Upper lobe of right lung (tissue), 1 donor: Measurements from ENCODE around the gene COQ10B. TPM values are rescaled to one million over a fixed set of nuclear protein-coding genes. Genes with fewer than 3 reads are reported as not detected.

Source experiments
- ATAC-seq: fragments of 200-7000 bp; cut with Tn5 transposase; one replicate; pipeline ENCODE4 v1.9.1; 2020; ENCODE audit warnings: mild to moderate bottlenecking, moderate library complexity
- DNase-seq: peaks from one replicate; pipeline ENCODE4 v3.0.0-alpha.2; 2020
- H3K27ac ChIP-seq: fragments of 200-600 bp; one replicate; pipeline ENCODE4 v1.8.0; 2022
- H3K27me3 ChIP-seq: fragments of 200-600 bp; one replicate; pipeline ENCODE4 v1.8.0; 2022; ENCODE audit warnings: mild to moderate bottlenecking
- H3K36me3 ChIP-seq: fragments of 200-600 bp; one replicate; pipeline ENCODE4 v1.8.0; 2022
- H3K4me1 ChIP-seq: fragments of 200-600 bp; one replicate; pipeline ENCODE4 v1.8.0; 2022
- H3K4me3 ChIP-seq: fragments of 200-600 bp; one replicate; pipeline ENCODE4 v1.8.0; 2022; ENCODE audit warnings: mild to moderate bottlenecking
- H3K9me3 ChIP-seq: fragments of 200-600 bp; one replicate; pipeline ENCODE4 v1.8.0; 2022
- CTCF ChIP-seq: fragments of 200-600 bp; IDR thresholded peaks from one replicate; pipeline ENCODE4 v1.8.0; 2022; ENCODE audit warnings: antibody characterized with exemption
- intact Hi-C: fragments of 100-400 bp; cut with DNase I; formaldehyde crosslinking; loops from one replicate; pipeline ENCODE4 v1.11.0; 2022
- total RNA-seq: library from RNA; stranded (reverse); fragmentation: NEBNext Ultra II Directional; extraction: Animal tissue kit (Norgen Biotek cat#: 25700); gene quantifications from one replicate; pipeline ENCODE4 v1.2.1, GENCODE V29; 2021
- donor health status: DM: no; HTN: yes; CAD: no; lungs with severe emphysema.

The COQ10B gene
- total RNA-seq, 1 donor from 2014 or later: 26.5 TPM

GRCh38 chr2:197498937-197499593 is 45.7 kb downstream of the COQ10B start:
- peak overlapping the region; percentile 93 for H3K4me3 ChIP-seq
- peak overlapping the region; percentile 85 for H3K27ac ChIP-seq
- TF ChIP-seq CTCF: no peak
- no peaks in the 10 kb centered on the region for H3K9me3 ChIP-seq
- H3K36me3 ChIP-seq: peaks cover 53% of the 10 kb centered on the region
- peak; percentile 85 for DNase-seq
- peaks cover 32% of the 10 kb centered on the region for H3K4me1 ChIP-seq
- H3K27me3 ChIP-seq: no peaks in the 10 kb centered on the region
- intact Hi-C loops: no loop called here
- ATAC-seq: peak; percentile 23

DNA sequence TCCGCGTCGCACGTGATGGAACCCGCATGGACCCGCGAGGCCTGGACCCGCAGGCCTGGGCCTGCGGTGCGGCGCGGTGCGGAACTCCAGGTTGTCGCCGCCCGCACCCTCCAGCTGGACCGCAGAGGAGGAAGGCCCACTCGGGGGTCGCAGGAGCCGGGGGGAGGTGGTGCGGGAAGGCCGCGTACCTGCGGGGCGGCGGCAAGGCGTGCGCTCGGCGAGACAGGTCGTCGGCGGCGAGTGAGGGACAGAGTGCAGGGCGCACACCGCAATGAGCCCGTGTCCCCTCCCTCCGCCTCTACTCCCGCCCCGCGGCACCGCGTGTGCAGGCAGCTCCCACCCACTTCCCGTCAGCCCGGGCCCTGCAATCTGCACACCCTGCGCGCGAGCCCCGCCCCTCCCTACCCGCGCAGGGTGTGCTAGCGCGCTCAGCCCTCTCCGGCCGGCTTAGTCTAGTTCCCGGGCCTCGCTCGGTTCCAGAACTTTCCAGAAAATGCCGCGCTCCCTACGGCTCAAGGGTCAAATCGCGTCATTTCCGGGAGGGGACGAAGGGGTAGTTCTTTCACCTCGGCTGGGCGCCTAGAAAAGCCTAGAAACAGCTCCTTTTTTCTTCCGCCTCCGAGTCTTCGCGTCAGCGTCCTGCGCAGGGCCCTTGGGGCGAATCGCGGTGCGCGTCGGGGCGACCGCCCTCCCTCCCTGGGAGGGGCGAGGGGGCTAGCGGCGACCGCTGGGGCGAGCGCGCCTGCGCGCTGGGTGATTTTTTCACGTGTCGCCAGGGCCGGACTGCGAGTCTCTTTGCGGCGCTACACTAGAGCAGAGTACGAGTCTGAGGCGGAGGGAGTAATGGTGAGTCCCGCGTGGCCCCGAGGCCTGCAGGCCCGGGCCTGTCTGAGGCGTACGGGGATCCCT is 46.5 kb downstream of the COQ10B start, which contains the start of the genes HSPD1 and HSPE1:
Gene HSPD1, minus strand, starts transcription at position 247 of the 909 bp plus-strand sequence. CDS start 992 bp downstream, outside the sequence.
Gene HSPE1, plus strand, starts transcription at position 786 of the 909 bp plus-strand sequence. Its CDS starts 58 bp downstream, at position 844.
- H3K27ac ChIP-seq: peak within 1 kb of the TSS; percentile 85
- peaks cover 32% of the 10 kb centered on the region for H3K4me1 ChIP-seq
- H3K9me3 ChIP-seq: no peaks in the 10 kb centered on the region
- H3K36me3 ChIP-seq: peaks cover 53% of the 10 kb centered on the region
- DNase-seq (peak; percentile 99), ATAC-seq (peak; percentile 97)
- H3K4me3 ChIP-seq: peak within 1 kb of the TSS; percentile 93
- H3K27me3 ChIP-seq: no peaks in the 10 kb centered on the region
- intact Hi-C loops: no loop called here
- no peak for TF ChIP-seq CTCF

DNA sequence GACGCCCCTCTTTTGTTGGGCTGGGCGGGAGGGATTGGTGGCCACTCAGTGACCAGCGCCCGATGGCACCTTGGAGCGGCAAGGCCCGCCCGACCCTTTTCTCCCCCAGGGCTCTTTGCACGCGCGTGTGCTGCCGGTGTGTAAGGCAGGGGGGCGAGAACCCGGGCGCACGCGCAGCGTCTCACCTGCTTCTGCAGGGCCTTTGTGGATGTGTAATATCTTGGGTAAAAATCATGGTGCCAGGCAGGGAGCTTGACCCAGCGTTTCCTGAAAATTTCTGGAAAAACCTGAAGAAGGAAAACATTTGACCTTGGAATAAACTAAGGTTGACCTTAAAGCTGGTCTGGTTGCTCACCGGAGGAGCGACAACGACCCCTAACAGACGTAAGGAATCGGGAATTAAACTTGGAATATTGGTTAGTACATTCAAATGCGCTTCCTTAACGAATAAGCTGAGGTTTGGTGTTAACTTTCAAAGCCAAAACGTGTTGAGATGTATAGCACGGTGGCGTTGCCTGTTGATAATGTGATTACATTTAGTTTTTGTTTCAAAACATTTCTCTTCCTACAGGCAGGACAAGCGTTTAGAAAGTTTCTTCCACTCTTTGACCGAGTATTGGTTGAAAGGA is 47.3 kb downstream of the COQ10B start:
- DNase-seq (no peak), ATAC-seq (peak; percentile 3)
- intact Hi-C loops: no loop called here
- Histone ChIP-seq H3K36me3 (peaks cover 50% of the 10 kb centered on the region), H3K27ac (peak overlapping the region; percentile 85), H3K27me3 (no peaks in the 10 kb centered on the region), H3K4me1 (peaks cover 32% of the 10 kb centered on the region), H3K9me3 (no peaks in the 10 kb centered on the region), H3K4me3 (peak overlapping the region; percentile 93)
- TF ChIP-seq CTCF: no peak

GRCh38 chr2:197502201-197502600 is 48.8 kb downstream of the COQ10B start:
- DNase-seq: no peak
- Histone ChIP-seq H3K9me3 (no peaks in the 10 kb centered on the region), H3K4me3 (no peak overlapping the region), H3K4me1 (peaks cover 31% of the 10 kb centered on the region), H3K36me3 (peaks cover 34% of the 10 kb centered on the region), H3K27me3 (no peaks in the 10 kb centered on the region), H3K27ac (no peak overlapping the region)
- no peak for ATAC-seq
- intact Hi-C loops: no loop called here
- TF ChIP-seq CTCF: no peak

GRCh38 chr2:197502685-197503084 is 49.3 kb downstream of the COQ10B start:
- Histone ChIP-seq H3K27ac (no peak overlapping the region), H3K9me3 (no peaks in the 10 kb centered on the region), H3K36me3 (peaks cover 32% of the 10 kb centered on the region), H3K27me3 (no peaks in the 10 kb centered on the region), H3K4me3 (no peak overlapping the region), H3K4me1 (peaks cover 26% of the 10 kb centered on the region)
- ATAC-seq (no peak), DNase-seq (no peak)
- intact Hi-C loops: no loop called here
- TF ChIP-seq CTCF: no peak
